GM18873 (cell line): ENCODE measurements around the gene SLC6A9.

Experiments
- ATAC-seq: cut with Tn5 transposase; IDR thresholded peaks from one replicate; pipeline ENCODE4 v1.9.1; 2021; ENCODE audit warnings: mild to moderate bottlenecking, moderate library complexity, moderate number of reproducible peaks; ENCODE audit not compliant: unreplicated experiment, low FRiP score

Gene SLC6A9

GRCh38 chr1:44049839-44050238 is 18.6 kb upstream of the SLC6A9 start:
- no peak for ATAC-seq

GRCh38 chr1:44048532-44049215 is 17.4 kb upstream of the SLC6A9 start:
- no peak for ATAC-seq

GRCh38 chr1:44047131-44047530 is 15.9 kb upstream of the SLC6A9 start:
- ATAC-seq: no peak

- ATAC-seq: no peak
Measured at GRCh38 chr1:44045064-44045463, 13.8 kb upstream of the SLC6A9 start.

GRCh38 chr1:44044071-44044801 is 13.0 kb upstream of the SLC6A9 start:
- no peak for ATAC-seq

GRCh38 chr1:44043176-44044070 is 12.2 kb upstream of the SLC6A9 start:
- ATAC-seq: no peak

- no peak for ATAC-seq
Measured at GRCh38 chr1:44040846-44041245, 9.6 kb upstream of the SLC6A9 start.

- ATAC-seq: no peak
Measured at GRCh38 chr1:44040418-44040817, 9.2 kb upstream of the SLC6A9 start.

GRCh38 chr1:44038876-44039657 is 7.8 kb upstream of the SLC6A9 start:
- no peak for ATAC-seq

GRCh38 chr1:44037154-44037553 is 5.9 kb upstream of the SLC6A9 start:
- no peak for ATAC-seq

- ATAC-seq: no peak
Measured at GRCh38 chr1:44036409-44037139, 5.3 kb upstream of the SLC6A9 start.

GRCh38 chr1:44035726-44036408 is 4.6 kb upstream of the SLC6A9 start:
- no peak for ATAC-seq

- ATAC-seq: no peak
Measured at GRCh38 chr1:44034976-44035716, 3.9 kb upstream of the SLC6A9 start.

- no peak for ATAC-seq
Measured at GRCh38 chr1:44034423-44034822, 3.2 kb upstream of the SLC6A9 start.

- ATAC-seq: no peak
Measured at GRCh38 chr1:44033756-44034155, 2.5 kb upstream of the SLC6A9 start.

GRCh38 chr1:44033041-44033575 is 1.8 kb upstream of the SLC6A9 start:
- no peak for ATAC-seq

GRCh38 chr1:44032170-44032790 is 1.0 kb upstream of the SLC6A9 start:
- no peak for ATAC-seq
